Breast epithelium (tissue), 3 donors: ENCODE data around the gene CATSPER4.

Source experiments
- CTCF ChIP-seq, 3 donors: fragments of 450-650 bp; IDR thresholded peaks; one replicate each; pipeline ENCODE4 v1.5.1; 2016 to 2017; ENCODE audit warnings: antibody characterized with exemption in 3 of 3, mild to moderate bottlenecking in 3 of 3, moderate library complexity in 3 of 3
- POLR2A ChIP-seq: fragments of 450-650 bp; IDR thresholded peaks from one replicate; pipeline ENCODE4 v1.6.1; 2016; ENCODE audit warnings: antibody characterized with exemption, mild to moderate bottlenecking, moderate library complexity
- POLR2AphosphoS5 ChIP-seq, 3 donors: sonication (generic); formaldehyde crosslinking; IDR thresholded peaks; one replicate each; pipeline ENCODE4 v1.6.1; 2017; ENCODE audit warnings: antibody characterized with exemption in 3 of 3

DNA sequence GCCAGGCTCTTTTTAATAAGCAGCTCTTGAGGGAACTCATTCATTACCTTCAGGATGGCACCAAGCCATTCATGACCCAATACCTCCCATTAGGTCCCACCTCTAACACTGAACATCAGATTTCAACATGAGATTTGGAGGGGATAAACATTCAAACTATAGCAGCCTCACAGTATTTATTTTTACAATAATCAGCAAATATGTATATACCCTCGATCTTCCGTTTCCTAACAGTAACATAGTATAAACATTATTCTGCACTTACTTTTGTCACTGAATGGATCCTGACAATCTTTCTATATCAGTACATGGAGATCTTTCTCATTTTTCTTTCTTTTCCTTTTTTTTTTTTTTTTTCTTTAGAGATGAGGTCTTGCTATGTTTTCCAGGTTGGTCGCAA, 5.4 kb downstream of the CATSPER4 start:
- TF ChIP-seq POLR2A (no peak), CTCF (IDR thresholded peaks at IDR 0.05) (no peak), POLR2AphosphoS5 (IDR thresholded peaks at IDR 0.05) (no peak)
